ENCODE measurements around the gene MPZL2. TPM values are rescaled to one million over a fixed set of nuclear protein-coding genes. Genes with fewer than 3 reads are reported as not detected.

Gene MPZL2
- total RNA-seq, 1 experiment from 2014 or later = 1.2 TPM

DNA sequence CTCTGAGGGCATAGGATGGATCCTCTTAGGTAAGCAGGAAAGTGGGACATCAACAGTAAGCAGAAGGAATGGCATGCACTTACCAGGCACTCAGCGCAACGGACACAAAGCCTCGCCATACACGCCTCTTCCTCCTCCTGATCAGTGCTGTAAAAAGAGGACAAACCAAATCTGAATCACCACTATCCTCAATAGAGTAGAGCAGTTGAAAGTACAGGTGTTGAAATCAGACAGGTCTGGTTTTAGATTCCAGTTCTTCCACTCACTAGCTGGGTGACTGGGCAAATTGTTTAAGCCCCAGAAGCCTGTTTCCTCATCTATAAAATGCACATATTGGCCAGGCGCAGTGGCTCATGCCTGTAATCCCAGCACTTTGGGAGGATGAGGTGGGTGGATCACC lies 30.7 kb downstream of the MPZL2 start:
- Mint-ChIP-seq H3K9me3 (no peaks in the 10 kb centered on the region), H3K36me3 (no peaks in the 10 kb centered on the region), H3K4me3 (no peak overlapping the region), H3K27ac (no peak overlapping the region), H3K27me3 (ENCODE audit: low read depth) (peaks cover 8% of the 10 kb centered on the region), H3K4me1 (peaks cover under 1% of the 10 kb centered on the region)
- POLR2A ChIA-PET = no interaction called here
- CTCF ChIA-PET = no interaction called here
- DNase-seq (ENCODE audit: low spot score) = no peak
- no peak for ATAC-seq
- TF ChIP-seq ETV6 (CRISPR knock-in tag; IDR thresholded peaks at IDR 0.05) = no peak
- TF ChIP-seq CREM (CRISPR knock-in tag; IDR thresholded peaks at IDR 0.05) = no peak
- no peak for TF ChIP-seq EMX1 (CRISPR knock-in tag; IDR thresholded peaks at IDR 0.05)
- TF ChIP-seq JUN (CRISPR knock-in tag; IDR thresholded peaks at IDR 0.05) = no peak
- TF ChIP-seq CBFB (CRISPR knock-in tag; IDR thresholded peaks at IDR 0.05; ENCODE audit: low read depth) = no peak
- TF ChIP-seq SMAD3 (CRISPR knock-in tag; IDR thresholded peaks at IDR 0.05; ENCODE audit: borderline replicate concordance) = no peak
- TF ChIP-seq, protein P1, sequence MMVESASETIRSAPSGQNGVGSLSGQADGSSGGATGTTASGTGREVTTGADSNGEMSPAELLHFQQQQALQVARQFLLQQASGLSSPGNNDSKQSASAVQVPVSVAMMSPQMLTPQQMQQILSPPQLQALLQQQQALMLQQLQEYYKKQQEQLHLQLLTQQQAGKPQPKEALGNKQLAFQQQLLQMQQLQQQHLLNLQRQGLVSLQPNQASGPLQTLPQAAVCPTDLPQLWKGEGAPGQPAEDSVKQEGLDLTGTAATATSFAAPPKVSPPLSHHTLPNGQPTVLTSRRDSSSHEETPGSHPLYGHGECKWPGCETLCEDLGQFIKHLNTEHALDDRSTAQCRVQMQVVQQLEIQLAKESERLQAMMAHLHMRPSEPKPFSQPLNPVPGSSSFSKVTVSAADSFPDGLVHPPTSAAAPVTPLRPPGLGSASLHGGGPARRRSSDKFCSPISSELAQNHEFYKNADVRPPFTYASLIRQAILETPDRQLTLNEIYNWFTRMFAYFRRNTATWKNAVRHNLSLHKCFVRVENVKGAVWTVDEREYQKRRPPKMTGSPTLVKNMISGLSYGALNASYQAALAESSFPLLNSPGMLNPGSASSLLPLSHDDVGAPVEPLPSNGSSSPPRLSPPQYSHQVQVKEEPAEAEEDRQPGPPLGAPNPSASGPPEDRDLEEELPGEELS (CRISPR knock-in tag; IDR thresholded peaks at IDR 0.05) = no peak
- TF ChIP-seq, protein P2, sequence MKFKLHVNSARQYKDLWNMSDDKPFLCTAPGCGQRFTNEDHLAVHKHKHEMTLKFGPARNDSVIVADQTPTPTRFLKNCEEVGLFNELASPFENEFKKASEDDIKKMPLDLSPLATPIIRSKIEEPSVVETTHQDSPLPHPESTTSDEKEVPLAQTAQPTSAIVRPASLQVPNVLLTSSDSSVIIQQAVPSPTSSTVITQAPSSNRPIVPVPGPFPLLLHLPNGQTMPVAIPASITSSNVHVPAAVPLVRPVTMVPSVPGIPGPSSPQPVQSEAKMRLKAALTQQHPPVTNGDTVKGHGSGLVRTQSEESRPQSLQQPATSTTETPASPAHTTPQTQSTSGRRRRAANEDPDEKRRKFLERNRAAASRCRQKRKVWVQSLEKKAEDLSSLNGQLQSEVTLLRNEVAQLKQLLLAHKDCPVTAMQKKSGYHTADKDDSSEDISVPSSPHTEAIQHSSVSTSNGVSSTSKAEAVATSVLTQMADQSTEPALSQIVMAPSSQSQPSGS (CRISPR knock-in tag; IDR thresholded peaks at IDR 0.05; ENCODE audit: borderline replicate concordance, low read depth) = no peak
- TF ChIP-seq ZBTB21 (CRISPR knock-in tag; IDR thresholded peaks at IDR 0.05; ENCODE audit: borderline replicate concordance) = no peak
- TF ChIP-seq, protein P3, sequence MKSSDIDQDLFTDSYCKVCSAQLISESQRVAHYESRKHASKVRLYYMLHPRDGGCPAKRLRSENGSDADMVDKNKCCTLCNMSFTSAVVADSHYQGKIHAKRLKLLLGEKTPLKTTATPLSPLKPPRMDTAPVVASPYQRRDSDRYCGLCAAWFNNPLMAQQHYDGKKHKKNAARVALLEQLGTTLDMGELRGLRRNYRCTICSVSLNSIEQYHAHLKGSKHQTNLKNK (CRISPR knock-in tag; IDR thresholded peaks at IDR 0.05) = no peak
- TF ChIP-seq HMGA2 (CRISPR knock-in tag; IDR thresholded peaks at IDR 0.05) = no peak

DNA sequence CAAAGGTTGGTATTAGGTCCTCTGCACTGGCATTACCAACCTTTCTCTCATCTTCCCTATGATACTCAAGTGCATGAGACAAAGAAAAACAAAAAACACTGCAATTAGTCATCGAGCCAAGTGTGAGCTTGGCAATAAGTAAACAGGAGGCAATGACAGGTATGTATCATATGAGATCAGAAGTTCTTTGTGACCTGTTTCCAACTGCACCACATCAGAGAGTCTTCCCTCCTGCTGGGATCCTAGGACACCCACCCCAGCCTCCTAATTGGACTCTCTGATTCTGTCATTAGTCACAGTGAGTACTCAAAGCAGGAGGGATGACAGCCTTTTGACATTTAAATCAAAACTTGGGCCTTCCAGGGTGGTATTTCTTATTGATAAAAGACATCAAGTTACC lies 31.4 kb downstream of the MPZL2 start:
- ChIA-PET POLR2A (no interaction called here), CTCF (no interaction called here)
- H3K9me3 Mint-ChIP-seq = no peaks in the 10 kb centered on the region
- H3K4me1 Mint-ChIP-seq = no peaks in the 10 kb centered on the region
- no peak for ATAC-seq
- H3K27ac Mint-ChIP-seq = no peak overlapping the region
- H3K36me3 Mint-ChIP-seq = no peaks in the 10 kb centered on the region
- no peak for DNase-seq (ENCODE audit: low spot score)
- peaks cover 8% of the 10 kb centered on the region for H3K27me3 Mint-ChIP-seq (ENCODE audit: low read depth)
- no peak overlapping the region for H3K4me3 Mint-ChIP-seq
- TF ChIP-seq SOX15 (CRISPR knock-in tag; IDR thresholded peaks at IDR 0.05) (no peak), NFYB (CRISPR knock-in tag; conservative IDR thresholded peaks at IDR 0.05; ENCODE audit: low read depth) (no peak), GABPB1 (CRISPR knock-in tag; IDR thresholded peaks at IDR 0.05) (no peak), TP53 (CRISPR knock-in tag; IDR thresholded peaks at IDR 0.05) (no peak)
- TF ChIP-seq, protein P1 (CRISPR knock-in tag; IDR thresholded peaks at IDR 0.05) = no peak
- TF ChIP-seq, protein P4, sequence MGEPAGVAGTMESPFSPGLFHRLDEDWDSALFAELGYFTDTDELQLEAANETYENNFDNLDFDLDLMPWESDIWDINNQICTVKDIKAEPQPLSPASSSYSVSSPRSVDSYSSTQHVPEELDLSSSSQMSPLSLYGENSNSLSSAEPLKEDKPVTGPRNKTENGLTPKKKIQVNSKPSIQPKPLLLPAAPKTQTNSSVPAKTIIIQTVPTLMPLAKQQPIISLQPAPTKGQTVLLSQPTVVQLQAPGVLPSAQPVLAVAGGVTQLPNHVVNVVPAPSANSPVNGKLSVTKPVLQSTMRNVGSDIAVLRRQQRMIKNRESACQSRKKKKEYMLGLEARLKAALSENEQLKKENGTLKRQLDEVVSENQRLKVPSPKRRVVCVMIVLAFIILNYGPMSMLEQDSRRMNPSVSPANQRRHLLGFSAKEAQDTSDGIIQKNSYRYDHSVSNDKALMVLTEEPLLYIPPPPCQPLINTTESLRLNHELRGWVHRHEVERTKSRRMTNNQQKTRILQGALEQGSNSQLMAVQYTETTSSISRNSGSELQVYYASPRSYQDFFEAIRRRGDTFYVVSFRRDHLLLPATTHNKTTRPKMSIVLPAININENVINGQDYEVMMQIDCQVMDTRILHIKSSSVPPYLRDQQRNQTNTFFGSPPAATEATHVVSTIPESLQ (CRISPR knock-in tag; IDR thresholded peaks at IDR 0.05) = no peak
- TF ChIP-seq, protein P5, sequence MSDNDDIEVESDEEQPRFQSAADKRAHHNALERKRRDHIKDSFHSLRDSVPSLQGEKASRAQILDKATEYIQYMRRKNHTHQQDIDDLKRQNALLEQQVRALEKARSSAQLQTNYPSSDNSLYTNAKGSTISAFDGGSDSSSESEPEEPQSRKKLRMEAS (CRISPR knock-in tag; IDR thresholded peaks at IDR 0.05) = no peak
- TF ChIP-seq, protein P2 (CRISPR knock-in tag; IDR thresholded peaks at IDR 0.05; ENCODE audit: borderline replicate concordance, low read depth) = no peak
- TF ChIP-seq, protein P6, sequence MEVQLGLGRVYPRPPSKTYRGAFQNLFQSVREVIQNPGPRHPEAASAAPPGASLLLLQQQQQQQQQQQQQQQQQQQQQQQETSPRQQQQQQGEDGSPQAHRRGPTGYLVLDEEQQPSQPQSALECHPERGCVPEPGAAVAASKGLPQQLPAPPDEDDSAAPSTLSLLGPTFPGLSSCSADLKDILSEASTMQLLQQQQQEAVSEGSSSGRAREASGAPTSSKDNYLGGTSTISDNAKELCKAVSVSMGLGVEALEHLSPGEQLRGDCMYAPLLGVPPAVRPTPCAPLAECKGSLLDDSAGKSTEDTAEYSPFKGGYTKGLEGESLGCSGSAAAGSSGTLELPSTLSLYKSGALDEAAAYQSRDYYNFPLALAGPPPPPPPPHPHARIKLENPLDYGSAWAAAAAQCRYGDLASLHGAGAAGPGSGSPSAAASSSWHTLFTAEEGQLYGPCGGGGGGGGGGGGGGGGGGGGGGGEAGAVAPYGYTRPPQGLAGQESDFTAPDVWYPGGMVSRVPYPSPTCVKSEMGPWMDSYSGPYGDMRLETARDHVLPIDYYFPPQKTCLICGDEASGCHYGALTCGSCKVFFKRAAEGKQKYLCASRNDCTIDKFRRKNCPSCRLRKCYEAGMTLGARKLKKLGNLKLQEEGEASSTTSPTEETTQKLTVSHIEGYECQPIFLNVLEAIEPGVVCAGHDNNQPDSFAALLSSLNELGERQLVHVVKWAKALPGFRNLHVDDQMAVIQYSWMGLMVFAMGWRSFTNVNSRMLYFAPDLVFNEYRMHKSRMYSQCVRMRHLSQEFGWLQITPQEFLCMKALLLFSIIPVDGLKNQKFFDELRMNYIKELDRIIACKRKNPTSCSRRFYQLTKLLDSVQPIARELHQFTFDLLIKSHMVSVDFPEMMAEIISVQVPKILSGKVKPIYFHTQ (CRISPR knock-in tag; IDR thresholded peaks at IDR 0.05) = no peak
- TF ChIP-seq, protein P7, sequence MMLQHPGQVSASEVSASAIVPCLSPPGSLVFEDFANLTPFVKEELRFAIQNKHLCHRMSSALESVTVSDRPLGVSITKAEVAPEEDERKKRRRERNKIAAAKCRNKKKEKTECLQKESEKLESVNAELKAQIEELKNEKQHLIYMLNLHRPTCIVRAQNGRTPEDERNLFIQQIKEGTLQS (CRISPR knock-in tag; conservative IDR thresholded peaks at IDR 0.05) = no peak
- TF ChIP-seq, protein P8, sequence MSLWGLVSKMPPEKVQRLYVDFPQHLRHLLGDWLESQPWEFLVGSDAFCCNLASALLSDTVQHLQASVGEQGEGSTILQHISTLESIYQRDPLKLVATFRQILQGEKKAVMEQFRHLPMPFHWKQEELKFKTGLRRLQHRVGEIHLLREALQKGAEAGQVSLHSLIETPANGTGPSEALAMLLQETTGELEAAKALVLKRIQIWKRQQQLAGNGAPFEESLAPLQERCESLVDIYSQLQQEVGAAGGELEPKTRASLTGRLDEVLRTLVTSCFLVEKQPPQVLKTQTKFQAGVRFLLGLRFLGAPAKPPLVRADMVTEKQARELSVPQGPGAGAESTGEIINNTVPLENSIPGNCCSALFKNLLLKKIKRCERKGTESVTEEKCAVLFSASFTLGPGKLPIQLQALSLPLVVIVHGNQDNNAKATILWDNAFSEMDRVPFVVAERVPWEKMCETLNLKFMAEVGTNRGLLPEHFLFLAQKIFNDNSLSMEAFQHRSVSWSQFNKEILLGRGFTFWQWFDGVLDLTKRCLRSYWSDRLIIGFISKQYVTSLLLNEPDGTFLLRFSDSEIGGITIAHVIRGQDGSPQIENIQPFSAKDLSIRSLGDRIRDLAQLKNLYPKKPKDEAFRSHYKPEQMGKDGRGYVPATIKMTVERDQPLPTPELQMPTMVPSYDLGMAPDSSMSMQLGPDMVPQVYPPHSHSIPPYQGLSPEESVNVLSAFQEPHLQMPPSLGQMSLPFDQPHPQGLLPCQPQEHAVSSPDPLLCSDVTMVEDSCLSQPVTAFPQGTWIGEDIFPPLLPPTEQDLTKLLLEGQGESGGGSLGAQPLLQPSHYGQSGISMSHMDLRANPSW (CRISPR knock-in tag; conservative IDR thresholded peaks at IDR 0.05; ENCODE audit: low read depth) = no peak

All from WTC11 (cell line).